Peyer's patch (tissue), 4 donors: ENCODE data around the gene GSC2. TPM values are rescaled to one million over a fixed set of nuclear protein-coding genes. Genes with fewer than 3 reads are reported as not detected.
A peak's percentile ranks its signal among the peaks of the same experiment; 100 is the strongest.

ENCODE experiments used
- DNase-seq, 3 donors: peaks; one replicate each; pipeline ENCODE4 v3.0.0-alpha.2; 2017 to 2019
- H3K27ac ChIP-seq, 4 donors: fragments of 200-600 bp; sonication (generic); one replicate each; pipeline ENCODE4 v1.5.1; 2016 to 2019
- H3K27me3 ChIP-seq, 2 donors: fragments of 200-600 bp; sonication (generic); one replicate each; pipeline ENCODE4 v1.5.1; 2019
- H3K36me3 ChIP-seq, 3 donors: fragments of 200-600 bp; sonication (generic); one replicate each; pipeline ENCODE4 v1.5.1; 2016 to 2019
- H3K4me1 ChIP-seq, 4 donors: fragments of 200-600 bp; sonication (generic); one replicate each; pipeline ENCODE4 v1.5.1; 2016 to 2019
- H3K4me3 ChIP-seq, 4 donors: fragments of 200-600 bp; sonication (generic); 1 replicate in 3 of 4; 2 replicates in 1 of 4; pipeline ENCODE4 v1.5.1; 2016 to 2019; ENCODE audit warnings: mild to moderate bottlenecking in 1 of 4
- H3K9me3 ChIP-seq, 4 donors: fragments of 200-600 bp; sonication (generic); one replicate each; pipeline ENCODE4 v1.5.1; 2016 to 2019; ENCODE audit warnings: mild to moderate bottlenecking in 1 of 4
- CTCF ChIP-seq, 6 experiments: fragments of 450-650 bp in 4 of 6; fragments of 200-600 bp in 2 of 6; sonication (generic) in 1 of 6; IDR thresholded peaks; one replicate each; pipeline ENCODE4 v1.5.1; 2017 to 2019; ENCODE audit warnings: antibody characterized with exemption in 6 of 6, mild to moderate bottlenecking in 3 of 6, moderate library complexity in 1 of 6
- POLR2A ChIP-seq, 2 donors: fragments of 450-650 bp; IDR thresholded peaks; one replicate each; pipeline ENCODE4 v1.5.1; 2017; ENCODE audit warnings: antibody characterized with exemption in 2 of 2, mild to moderate bottlenecking in 2 of 2, moderate library complexity in 2 of 2
- total RNA-seq, 4 donors: library from RNA; depleted of rRNA; stranded (reverse); fragments of >200 nt; gene quantifications; one replicate each; pipeline ENCODE4 v1.1.0, GENCODE V29; 2016

GSC2 gene
- total RNA-seq, 4 donors from 2014 or later, result not detected

GRCh38 chr22:19147195-19147780 lies 2.8 kb downstream of the GSC2 start:
- peaks cover 0 to 3% (median 0%) of the 10 kb centered on the region in 4 donors for H3K9me3 ChIP-seq
- peaks cover 0 to 5% (median 0%) of the 10 kb centered on the region in 3 donors for H3K36me3 ChIP-seq
- TF ChIP-seq POLR2A (IDR thresholded peaks at IDR 0.05) (no peak), CTCF (IDR thresholded peaks at IDR 0.05) (no peak)
- H3K27ac ChIP-seq, result no peak overlapping the region
- no peak overlapping the region for H3K4me3 ChIP-seq
- peaks cover 0 to 24% (median 10%) of the 10 kb centered on the region in 4 donors for H3K4me1 ChIP-seq
- H3K27me3 ChIP-seq, result peaks cover 0 to 25% of the 10 kb centered on the region in 2 donors
- no peak for DNase-seq

- H3K9me3 ChIP-seq, result peaks cover 0 to 3% (median 0%) of the 10 kb centered on the region in 4 donors
- no peak for DNase-seq
- peaks cover 0 to 24% (median 10%) of the 10 kb centered on the region in 4 donors for H3K4me1 ChIP-seq
- peaks cover 0 to 25% of the 10 kb centered on the region in 2 donors for H3K27me3 ChIP-seq
- H3K4me3 ChIP-seq, result no peak overlapping the region
- no peak for TF ChIP-seq POLR2A (IDR thresholded peaks at IDR 0.05)
- TF ChIP-seq CTCF (IDR thresholded peaks at IDR 0.05), result no peak
- no peak overlapping the region for H3K27ac ChIP-seq
- peaks cover 0 to 14% (median 0%) of the 10 kb centered on the region in 3 donors for H3K36me3 ChIP-seq
Observed at GRCh38 chr22:19146215-19146968, 3.7 kb downstream of the GSC2 start.

GRCh38 chr22:19143967-19144400 lies 6.1 kb downstream of the GSC2 start:
- peak overlapping the region; percentile 75 to 88 (median 80) for H3K27ac ChIP-seq
- DNase-seq, result no peak
- peaks cover 0 to 36% (median 0%) of the 10 kb centered on the region in 3 donors for H3K36me3 ChIP-seq
- peak overlapping the region; percentile 72 to 98 (median 86) for H3K4me3 ChIP-seq
- no peaks in the 10 kb centered on the region for H3K9me3 ChIP-seq
- no peak for TF ChIP-seq CTCF (IDR thresholded peaks at IDR 0.05)
- TF ChIP-seq POLR2A (IDR thresholded peaks at IDR 0.05), result no peak
- H3K27me3 ChIP-seq, result peaks cover 0 to 5% of the 10 kb centered on the region in 2 donors
- peaks cover 0 to 11% (median 7%) of the 10 kb centered on the region in 4 donors for H3K4me1 ChIP-seq

- Histone ChIP-seq H3K36me3 (peaks cover 0 to 44% (median 0%) of the 10 kb centered on the region in 3 donors), H3K9me3 (no peaks in the 10 kb centered on the region), H3K4me3 (no peak overlapping the region), H3K27ac (no peak overlapping the region), H3K27me3 (no peaks in the 10 kb centered on the region), H3K4me1 (peaks cover 0 to 8% (median 7%) of the 10 kb centered on the region in 4 donors)
- TF ChIP-seq POLR2A (IDR thresholded peaks at IDR 0.05) (no peak), CTCF (IDR thresholded peaks at IDR 0.05) (no peak)
- DNase-seq, result no peak
Observed at GRCh38 chr22:19143212-19143611, 6.9 kb downstream of the GSC2 start.

GRCh38 chr22:19142394-19142793 lies 7.7 kb downstream of the GSC2 start:
- no peak for DNase-seq

More at GRCh38 chr22:19142394-19142793, 7.7 kb downstream of the GSC2 start:
- peaks cover 0 to 52% (median 0%) of the 10 kb centered on the region in 3 donors for H3K36me3 ChIP-seq
- no peaks in the 10 kb centered on the region for H3K9me3 ChIP-seq
- TF ChIP-seq CTCF (IDR thresholded peaks at IDR 0.05) (no peak), POLR2A (IDR thresholded peaks at IDR 0.05) (no peak)
- H3K27me3 ChIP-seq, result no peaks in the 10 kb centered on the region
- no peak overlapping the region for H3K4me3 ChIP-seq
- H3K27ac ChIP-seq, result no peak overlapping the region
- H3K4me1 ChIP-seq, result peaks cover 0 to 8% (median 7%) of the 10 kb centered on the region in 4 donors
